GM20431 (cell line): ENCODE data around the gene CCDC146.
"Not testable (repeated sequence)": the region's sequence is repeated elsewhere in the genome, so short reads cannot be mapped to it uniquely, and the experiment has no call there.

Experiments
- in situ Hi-C: fragments of 300-500 bp; cut with MseI, MboI; formaldehyde crosslinking; loops from one replicate; pipeline ENCODE4 v1.15.0; 2020; ENCODE audit warnings: low sequenced_read_pairs; ENCODE audit not compliant: unreplicated experiment

The CCDC146 gene

GRCh38 chr7:77121860-77122681, at the start of gene CCDC146:
TSS of gene CCDC146 (plus strand) at chr7:77122615. CDS start at chr7:77167669, 45,054 bp downstream.
- in situ Hi-C loops = loop anchor here (10.0 kb wide), 1 partner anchor 133 kb away; no protein-coding TSS in a partner anchor

- in situ Hi-C loops = not testable (repeated sequence)
Observed at GRCh38 chr7:77074786-77075396, 47.5 kb upstream of the CCDC146 start.

GRCh38 chr7:77077060-77077459, 45.4 kb upstream of the CCDC146 start:
- in situ Hi-C loops = not testable (repeated sequence)

- in situ Hi-C loops = not testable (repeated sequence)
Observed at GRCh38 chr7:77079112-77079511, 43.3 kb upstream of the CCDC146 start.

- in situ Hi-C loops = not testable (repeated sequence)
Observed at GRCh38 chr7:77079624-77080023, 42.8 kb upstream of the CCDC146 start.

GRCh38 chr7:77080236-77080635, 42.2 kb upstream of the CCDC146 start:
- in situ Hi-C loops = not testable (repeated sequence)

- in situ Hi-C loops = not testable (repeated sequence)
Observed at GRCh38 chr7:77082192-77082591, 40.2 kb upstream of the CCDC146 start.

GRCh38 chr7:77092301-77092700, 30.1 kb upstream of the CCDC146 start:
- in situ Hi-C loops = not testable (repeated sequence)

GRCh38 chr7:77100501-77100900, 21.9 kb upstream of the CCDC146 start:
- in situ Hi-C loops = not testable (repeated sequence)

GRCh38 chr7:77101187-77101586, 21.2 kb upstream of the CCDC146 start:
- in situ Hi-C loops = not testable (repeated sequence)

- in situ Hi-C loops = not testable (repeated sequence)
Observed at GRCh38 chr7:77102671-77103070, 19.7 kb upstream of the CCDC146 start.

GRCh38 chr7:77105904-77106303, 16.5 kb upstream of the CCDC146 start:
- in situ Hi-C loops = not testable (repeated sequence)

- in situ Hi-C loops = not testable (repeated sequence)
Observed at GRCh38 chr7:77107659-77108058, 14.8 kb upstream of the CCDC146 start.

- in situ Hi-C loops = not testable (repeated sequence)
Observed at GRCh38 chr7:77108362-77108761, 14.1 kb upstream of the CCDC146 start.

GRCh38 chr7:77112719-77113306, 9.6 kb upstream of the CCDC146 start:
- in situ Hi-C loops = not testable (repeated sequence)

- in situ Hi-C loops = loop anchor here (10.0 kb wide), 1 partner anchor 129 kb away; no protein-coding TSS in a partner anchor
Observed at GRCh38 chr7:77125486-77125885, 3.1 kb downstream of the CCDC146 start.

GRCh38 chr7:77127009-77127408, 4.6 kb downstream of the CCDC146 start:
- in situ Hi-C loops = loop anchor here (10.0 kb wide), 1 partner anchor 128 kb away; no protein-coding TSS in a partner anchor

- in situ Hi-C loops = loop anchor here (10.0 kb wide), 1 partner anchor 126 kb away; no protein-coding TSS in a partner anchor
Observed at GRCh38 chr7:77128582-77129410, 6.4 kb downstream of the CCDC146 start.

GRCh38 chr7:77131781-77132180, 9.4 kb downstream of the CCDC146 start:
- in situ Hi-C loops = not testable (repeated sequence)

- in situ Hi-C loops = not testable (repeated sequence)
Observed at GRCh38 chr7:77138668-77139067, 16.3 kb downstream of the CCDC146 start.
